Measurements from ENCODE around the gene RBM24.

The RBM24 gene

DNA sequence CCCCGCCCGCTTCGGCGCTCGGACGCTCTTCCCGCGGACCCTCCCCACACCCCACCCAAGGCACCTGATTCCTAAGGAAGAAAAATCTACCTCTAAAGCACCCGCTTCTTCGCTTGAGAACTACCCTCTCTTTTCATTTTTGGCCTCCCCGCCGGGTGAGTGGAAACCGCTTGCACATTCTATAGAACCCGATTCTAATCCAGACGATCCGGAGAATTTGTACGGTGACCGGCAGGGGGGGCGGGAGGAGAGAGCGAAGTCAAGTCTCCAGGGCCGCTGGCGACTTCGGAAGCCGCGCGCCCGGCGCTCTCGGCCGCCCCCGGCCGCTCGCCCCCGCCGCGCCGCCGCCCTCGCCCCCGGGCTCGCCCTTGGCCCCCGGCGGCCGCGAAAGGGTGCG, at the start of gene RBM24:
RBM24 (plus strand) TSS at position 262 of the 397 bp plus-strand sequence. CDS start 221 bp downstream, outside the sequence.
- DNase-seq (ENCODE audit: low spot score) = peak; percentile 51

- no peak for DNase-seq (ENCODE audit: low spot score)
Measured at GRCh38 chr6:17233531-17233930, 47.6 kb upstream of the RBM24 start.

DNA sequence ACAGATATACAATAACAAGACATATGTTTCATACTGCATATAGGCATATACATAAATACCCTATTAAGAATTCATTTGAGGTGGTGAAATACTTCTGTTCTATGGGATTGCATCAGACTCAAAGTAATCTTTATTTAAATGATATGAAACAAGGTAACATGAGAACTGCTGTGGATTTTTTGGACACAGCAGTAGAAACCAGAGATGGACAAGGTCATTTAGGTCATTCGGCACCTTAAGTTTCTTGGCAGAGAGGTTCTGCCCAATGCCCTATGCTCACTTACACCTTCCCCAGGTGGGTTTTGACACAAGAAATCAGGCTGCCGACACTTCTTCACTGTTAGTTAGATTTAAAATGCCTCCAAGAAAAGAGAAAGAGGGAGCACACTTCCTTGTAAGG, 43.9 kb upstream of the RBM24 start:
- no peak for DNase-seq (ENCODE audit: low spot score)

GRCh38 chr6:17239260-17239659, 41.9 kb upstream of the RBM24 start:
- DNase-seq (ENCODE audit: low spot score) = no peak

DNA sequence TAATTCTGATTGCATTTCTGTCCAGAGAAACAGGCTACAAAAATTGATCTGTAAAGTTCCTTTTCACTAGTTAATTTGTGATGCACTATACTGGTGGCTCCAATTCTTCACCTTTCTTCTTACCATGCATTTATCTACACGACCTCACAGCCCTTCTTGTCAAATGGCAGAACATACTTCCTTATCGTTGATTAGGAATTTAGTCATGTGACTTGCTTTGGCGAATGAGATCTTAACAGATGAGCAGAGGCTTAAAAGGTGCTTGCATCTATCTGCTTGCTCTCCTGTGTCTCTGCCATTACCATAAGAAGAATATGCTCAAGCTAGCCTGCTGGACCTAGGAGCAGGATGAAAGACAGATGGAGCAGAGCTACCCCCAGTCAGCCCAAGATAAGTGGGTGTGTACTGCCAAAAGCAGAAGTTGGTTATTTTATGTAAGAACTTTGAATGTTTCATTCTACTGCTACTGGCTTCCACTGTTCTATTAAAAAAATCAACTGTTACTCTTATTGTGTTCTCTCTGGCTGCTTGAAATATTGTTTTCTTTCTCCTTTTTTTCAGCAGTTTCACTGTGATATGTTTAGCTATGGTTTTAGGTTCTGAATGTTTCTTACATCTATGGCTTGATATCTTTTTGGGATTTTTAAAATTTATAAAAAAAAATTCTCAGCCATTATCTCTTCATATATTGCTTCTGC, 40.2 kb upstream of the RBM24 start:
- no peak for DNase-seq (ENCODE audit: low spot score)

- DNase-seq (ENCODE audit: low spot score) = no peak
Measured at GRCh38 chr6:17242087-17242486, 39.1 kb upstream of the RBM24 start.

GRCh38 chr6:17250237-17250636, 30.9 kb upstream of the RBM24 start:
- no peak for DNase-seq (ENCODE audit: low spot score)

GRCh38 chr6:17251953-17252352, 29.2 kb upstream of the RBM24 start:
- DNase-seq (ENCODE audit: low spot score) = no peak

DNA sequence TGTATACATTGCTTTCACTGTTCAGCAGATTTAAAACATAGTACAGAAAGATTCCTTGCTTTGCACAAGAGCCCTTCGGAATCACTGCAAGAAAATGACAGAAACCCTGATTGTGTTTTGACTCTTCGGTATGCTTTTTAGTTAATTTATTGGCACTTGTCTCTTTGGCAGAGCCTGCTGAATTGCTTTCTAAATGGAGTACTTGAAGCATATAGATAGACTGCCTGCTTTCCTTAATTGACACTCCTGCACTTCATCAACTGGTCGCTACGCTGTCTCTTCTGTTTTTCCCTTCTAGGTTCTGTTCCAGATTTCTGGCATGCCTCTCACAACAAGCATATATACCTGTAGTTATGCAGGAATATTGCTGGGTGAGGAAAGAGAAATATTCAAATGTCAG, 22.4 kb upstream of the RBM24 start:
- no peak for DNase-seq (ENCODE audit: low spot score)

DNA sequence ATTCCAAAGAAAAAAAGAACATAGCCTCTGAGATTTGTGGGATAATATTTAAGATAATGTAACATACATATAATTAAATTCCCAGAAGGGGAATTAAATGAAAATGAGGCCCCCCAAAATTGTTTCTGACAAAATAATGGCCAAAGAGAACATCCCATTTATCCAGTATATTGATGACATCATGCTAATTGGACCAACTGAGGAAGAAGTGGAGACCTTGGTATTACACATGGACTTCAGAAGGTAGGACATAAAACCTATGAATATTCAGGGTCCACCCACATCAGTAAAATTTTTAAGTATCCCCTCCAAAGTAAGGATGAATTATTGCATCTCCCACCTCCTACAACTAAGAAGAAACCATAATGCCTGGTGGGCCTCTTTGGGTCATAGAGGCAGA, 15.6 kb upstream of the RBM24 start:
- no peak for DNase-seq (ENCODE audit: low spot score)

DNA sequence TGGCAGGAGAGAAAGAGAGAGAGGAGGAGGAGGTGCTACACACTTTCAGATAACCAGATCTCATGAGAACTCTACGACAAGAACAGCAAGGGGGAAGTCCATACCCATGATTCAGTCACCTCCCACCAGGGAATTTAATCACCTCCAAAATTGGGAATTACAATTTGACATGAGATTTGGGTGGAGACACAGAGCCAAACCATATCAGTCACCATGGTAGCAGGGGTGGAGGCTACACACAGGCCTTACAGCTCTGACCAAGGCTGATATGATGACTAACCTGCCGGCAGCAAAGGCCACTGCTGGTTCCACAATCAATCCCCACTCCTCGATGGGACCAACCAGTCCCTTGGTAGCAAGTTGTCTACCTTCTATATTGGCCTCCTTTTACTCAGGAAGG, 13.6 kb upstream of the RBM24 start:
- DNase-seq (ENCODE audit: low spot score) = no peak

GRCh38 chr6:17268114-17268513, 13.0 kb upstream of the RBM24 start:
- DNase-seq (ENCODE audit: low spot score) = no peak

DNA sequence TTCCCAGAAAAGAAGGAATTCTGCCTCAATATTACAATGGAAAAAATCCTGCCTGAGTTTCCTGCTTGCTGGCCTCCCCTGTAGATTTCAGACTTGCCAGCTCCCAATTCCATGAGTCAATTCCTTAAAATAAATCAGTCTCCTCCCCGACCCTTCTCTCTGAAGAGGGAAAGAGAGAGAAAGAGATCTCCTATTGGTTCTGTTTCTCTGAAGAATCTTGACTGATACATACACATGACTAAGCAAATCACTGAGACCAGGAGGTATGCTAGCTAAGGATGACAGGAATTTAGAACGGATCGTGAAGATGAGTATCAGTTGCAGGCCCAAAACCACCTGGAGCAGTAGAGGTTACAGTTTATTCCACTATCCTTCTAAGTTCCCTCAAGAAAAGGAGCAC, 11.3 kb upstream of the RBM24 start:
- no peak for DNase-seq (ENCODE audit: low spot score)

- no peak for DNase-seq (ENCODE audit: low spot score)
Measured at GRCh38 chr6:17271628-17272027, 9.5 kb upstream of the RBM24 start.

DNA sequence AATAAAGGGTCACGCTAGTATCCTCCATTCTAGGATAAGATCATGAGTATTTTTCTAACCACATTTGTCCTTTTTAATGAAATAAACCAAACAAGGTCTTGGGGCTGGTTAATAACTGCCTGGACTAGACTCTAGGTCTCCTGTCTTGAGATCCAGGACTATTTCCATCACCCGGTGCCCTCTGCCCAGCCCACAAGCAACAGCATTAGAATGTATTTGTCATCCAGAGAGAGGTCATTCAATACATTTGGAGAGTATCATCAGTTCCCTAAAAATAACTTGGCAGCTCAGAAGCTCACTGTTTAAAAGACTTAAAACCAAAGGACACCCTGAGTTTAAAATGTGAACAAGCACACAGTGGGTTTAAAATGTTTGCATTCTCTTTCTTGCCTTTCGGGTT, 4.4 kb upstream of the RBM24 start:
- no peak for DNase-seq (ENCODE audit: low spot score)

DNA sequence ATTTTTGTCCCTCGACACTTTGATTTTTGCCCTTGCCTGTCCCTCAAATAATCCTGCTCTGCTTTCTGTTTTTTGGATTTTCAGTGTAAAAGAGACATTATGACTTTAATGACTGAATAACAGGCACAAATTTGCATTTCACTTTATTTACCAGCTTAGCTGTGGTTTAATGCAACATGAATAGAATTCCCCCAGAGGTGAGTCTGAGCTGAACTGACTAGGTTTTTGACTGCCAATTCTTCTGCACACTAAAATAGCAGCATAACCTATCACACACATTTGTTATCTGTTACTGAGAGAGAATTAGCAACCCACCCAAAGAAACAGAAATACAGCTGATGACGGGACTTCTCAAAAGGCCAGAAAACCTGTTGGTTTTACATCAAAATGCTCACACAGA, 3.9 kb upstream of the RBM24 start:
- DNase-seq (ENCODE audit: low spot score) = no peak

DNA sequence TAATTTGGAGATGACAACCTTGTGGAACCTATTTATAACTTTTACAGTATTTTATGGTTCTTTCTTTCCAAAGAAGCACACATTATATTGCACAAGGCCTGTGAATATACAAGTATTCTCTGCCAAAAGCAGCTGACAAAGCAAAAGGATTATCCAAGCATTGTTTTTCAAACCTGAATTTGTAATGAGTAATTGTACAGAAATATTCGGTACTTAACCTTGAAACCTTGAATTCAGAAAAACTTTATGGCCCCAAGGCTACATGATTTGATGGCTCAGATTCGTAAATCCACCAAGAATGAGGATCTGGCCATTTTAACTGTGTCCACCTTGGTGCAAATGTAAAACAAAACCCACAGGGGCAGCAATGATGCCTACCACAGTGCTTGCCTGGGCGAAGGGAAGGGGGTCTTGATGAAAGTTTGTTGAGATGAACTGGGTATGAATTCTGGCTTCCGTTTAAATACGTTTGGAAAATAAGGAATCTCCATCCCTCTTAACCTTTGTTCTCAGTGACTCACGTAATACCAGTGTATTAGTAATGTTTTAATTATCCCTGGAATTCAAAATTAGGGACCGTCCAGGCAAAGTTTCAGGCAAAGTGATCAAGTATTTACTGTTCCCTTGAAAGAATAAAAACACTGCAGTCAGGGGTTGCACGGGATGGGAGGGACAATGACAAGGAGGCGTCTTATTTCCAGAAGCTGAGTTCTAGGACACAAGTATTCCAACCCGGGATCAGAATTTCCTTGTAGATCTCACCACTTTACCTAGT, 2.7 kb upstream of the RBM24 start:
- no peak for DNase-seq (ENCODE audit: low spot score)

DNA sequence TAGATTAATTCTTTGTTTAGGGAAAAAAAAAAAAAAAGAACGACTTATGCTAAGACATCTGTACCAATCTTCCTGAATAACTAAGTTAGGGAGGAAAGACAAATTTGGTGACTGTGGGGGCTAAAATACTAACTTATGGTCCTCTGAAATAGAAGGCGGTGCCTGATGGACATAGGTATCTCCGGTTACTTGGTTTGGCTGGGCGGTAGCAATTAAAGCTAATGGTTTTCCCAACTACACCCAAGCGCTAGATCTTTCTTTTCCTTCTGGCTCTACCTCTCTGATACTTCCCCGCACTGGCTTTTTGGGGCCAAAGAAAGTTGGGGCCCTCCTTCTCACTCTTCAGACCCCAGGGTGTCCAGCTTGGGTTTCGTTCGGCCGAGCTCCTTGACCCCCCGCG, 1.0 kb upstream of the RBM24 start:
- DNase-seq (ENCODE audit: low spot score) = no peak

DNA sequence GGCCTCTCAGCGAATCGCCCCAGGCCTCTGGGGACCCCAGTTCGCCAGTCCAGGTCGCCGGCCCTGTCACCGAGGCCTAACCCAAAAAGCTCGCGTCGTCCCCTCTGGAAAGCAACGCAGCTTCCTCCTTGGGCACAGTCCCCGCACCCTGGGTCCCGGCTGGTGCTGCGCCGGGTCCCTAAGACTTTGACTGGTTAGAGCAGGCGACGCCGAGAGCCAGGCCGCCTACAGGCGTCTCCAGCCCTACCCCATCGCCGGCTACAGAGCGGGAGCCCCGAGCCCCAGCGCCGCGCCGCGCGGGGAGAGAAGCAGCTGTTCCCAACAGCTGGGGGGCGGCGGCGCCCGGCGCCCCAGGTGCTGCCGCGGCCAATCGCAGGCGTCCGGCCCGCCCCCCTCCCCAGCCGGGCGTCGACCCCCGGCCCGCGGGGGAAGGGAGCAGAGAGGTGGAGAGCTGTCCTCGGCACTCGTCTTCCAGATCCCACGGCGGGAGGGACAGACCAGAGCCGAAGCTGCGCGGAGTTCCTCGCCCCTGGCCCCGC, 540 bp upstream of the RBM24 start:
- peak; percentile 9 for DNase-seq (ENCODE audit: low spot score)

DNA sequence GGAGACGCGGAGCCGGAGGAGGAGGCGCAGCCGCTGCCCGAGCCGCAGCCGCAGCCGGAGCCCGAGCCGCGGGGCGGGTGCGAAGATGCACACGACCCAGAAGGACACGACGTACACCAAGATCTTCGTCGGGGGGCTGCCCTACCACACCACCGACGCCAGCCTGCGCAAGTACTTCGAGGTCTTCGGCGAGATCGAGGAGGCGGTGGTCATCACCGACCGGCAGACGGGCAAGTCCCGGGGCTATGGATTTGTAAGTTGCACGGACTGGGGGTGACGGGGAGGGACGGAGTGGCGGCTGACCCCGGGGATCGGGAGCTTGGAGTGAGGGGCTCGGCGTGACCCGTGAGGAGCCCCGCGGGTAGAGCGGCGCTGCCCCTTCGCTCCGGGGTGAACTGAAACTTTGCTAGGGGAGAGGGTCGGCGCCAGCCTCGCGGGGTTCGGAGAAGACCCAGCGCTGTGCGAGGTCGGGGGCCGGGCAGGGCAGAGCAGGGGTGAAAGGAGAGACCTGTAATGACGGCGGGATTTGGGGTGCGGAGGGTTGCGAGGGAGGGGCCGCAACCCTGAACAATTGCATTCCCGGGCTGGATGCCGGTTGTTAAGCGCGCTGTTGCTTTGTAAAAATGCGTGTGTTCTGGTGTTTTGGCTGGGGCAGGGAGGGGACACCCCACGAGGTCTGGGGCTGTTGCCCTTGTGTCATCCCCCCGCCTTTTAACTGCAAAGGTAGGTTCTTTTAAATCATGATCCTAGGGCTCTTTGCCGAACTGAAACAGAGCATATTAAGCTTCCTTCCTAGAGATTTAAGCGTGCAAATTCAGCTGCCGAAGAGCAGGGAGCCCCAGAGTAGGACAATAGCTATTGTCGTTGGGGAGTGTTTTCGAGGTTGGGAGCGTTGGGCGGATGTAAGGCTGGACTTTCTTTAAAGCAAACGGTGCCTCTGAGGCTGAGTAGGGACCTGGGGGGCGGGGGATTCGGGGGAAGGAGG, 628 bp downstream of the RBM24 start:
- DNase-seq (ENCODE audit: low spot score) = peak; percentile 7

GRCh38 chr6:17283074-17283473, 1.9 kb downstream of the RBM24 start:
- no peak for DNase-seq (ENCODE audit: low spot score)

DNA sequence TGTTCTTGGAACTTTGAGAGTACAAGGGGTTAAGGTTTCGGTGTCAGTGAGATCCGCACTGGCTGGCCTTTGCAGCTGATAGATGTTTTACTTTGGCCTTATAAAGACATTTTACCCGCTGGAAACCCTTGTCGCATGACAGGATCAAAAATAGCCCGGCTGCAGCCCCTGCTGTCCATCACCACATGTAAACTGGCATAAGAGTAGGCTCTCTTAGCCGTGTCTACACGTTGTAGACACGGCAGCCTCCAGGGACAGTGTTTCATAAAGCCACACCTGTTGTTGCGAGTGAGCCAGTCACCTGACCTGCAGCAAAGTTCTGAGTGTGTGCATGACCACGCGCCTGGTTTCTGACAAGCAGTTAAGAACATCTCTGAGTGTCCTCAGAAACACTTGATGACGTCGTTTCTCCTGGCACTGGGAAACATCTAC, 8.5 kb downstream of the RBM24 start:
- no peak for DNase-seq (ENCODE audit: low spot score)
